ENCODE results near the gene UBE2I.
"Not testable (repeated sequence)": the region's sequence is repeated elsewhere in the genome, so short reads cannot be mapped to it uniquely, and the experiment has no call there.

UBE2I gene

DNA sequence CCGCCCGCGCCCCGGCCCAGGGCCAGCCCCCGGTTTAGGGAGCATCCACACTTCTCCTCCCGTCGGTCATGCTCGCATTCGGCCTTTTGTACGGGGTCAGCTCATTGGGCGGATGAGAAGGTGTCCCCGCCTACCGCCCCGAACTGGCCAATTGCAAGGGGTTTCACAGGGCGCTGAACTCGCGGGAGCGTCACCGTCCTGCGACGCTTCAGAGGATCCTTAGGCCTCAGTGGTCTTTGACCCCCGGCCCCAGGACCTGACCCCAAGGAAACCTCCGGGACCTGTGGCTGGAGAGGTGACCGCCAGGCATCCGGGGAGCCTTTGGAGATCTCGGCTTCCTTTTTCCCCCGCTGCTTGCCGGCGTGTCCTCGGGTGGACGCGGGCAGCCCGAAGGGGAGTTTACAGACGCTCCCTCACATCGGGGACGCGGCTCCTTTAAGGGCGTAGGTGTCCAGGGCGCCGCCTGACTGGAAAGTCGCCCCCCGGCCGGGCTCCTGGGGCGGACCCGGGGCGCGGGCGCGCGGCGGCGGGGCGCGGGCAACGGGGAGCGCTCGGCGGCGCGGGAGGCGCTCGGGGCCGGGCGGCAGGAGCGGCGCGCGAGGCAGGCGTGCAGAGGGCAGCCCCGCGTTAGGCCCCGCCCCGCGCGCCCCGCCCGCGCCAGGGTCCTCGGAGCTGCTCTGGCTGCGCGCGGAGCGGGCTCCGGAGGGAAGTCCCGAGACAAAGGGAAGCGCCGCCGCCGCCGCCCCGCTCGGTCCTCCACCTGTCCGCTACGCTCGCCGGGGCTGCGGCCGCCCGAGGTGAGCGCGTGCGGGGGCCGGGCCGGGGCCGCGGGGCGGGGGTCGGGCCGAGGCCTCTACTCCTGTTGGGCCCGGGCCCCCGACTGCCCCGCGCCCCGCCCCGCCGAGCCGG, at the start of gene UBE2I:
TSS of gene UBE2I (plus strand) at position 660 of the 909 bp plus-strand sequence. CDS start 4,395 bp downstream, outside the sequence.
- DNase-seq (ENCODE audit: extremely low spot score, insufficient read length, low read depth) = peak; percentile 79
- peak; percentile 98 for FAIRE-seq

DNA sequence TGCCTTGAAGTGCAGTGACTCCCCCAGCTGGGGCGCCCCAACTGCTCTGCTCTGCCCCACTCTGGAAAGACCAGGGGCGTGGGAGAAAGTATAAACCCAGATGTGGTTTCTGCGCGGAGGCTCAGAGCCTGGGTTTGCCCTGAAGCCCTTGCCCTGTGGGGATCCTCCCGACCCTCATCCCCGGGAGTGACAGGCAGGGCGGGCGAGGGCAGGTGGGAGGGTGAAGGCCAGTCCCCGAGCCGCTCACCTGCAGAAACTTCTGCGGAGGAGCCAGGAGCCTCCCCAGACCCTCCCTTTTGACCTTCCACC, 49.7 kb upstream of the UBE2I start:
- DNase-seq (ENCODE audit: extremely low spot score, insufficient read length, low read depth) = no peak
- FAIRE-seq = no peak

DNA sequence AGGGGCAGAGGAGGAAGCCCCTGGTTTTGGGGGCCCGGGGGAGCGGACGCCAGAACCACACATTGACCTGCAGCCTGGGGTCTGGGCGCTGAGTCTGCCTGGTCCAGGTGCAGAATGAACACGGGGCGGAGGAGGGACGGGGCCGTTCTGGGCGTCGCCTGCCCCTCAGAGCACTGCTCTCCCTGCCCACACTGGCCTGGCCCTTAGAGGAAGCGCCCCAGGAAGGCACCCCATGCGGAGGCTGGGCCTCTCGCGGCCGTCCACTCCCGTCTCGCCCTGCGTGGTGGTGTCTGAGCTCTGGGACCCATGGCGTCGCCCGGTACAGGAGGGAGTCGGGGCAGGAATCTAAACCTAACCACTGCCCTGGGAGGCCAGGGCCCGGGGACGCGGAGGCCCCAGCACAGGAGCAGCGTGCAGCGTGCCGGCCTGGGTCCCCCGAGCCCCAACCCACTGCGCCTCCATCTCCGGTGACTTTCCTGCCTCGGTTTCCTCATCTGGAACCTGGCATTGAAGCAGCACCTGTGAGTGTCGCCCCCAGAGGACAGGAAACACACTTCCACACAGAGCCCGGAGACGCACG, 49.2 kb upstream of the UBE2I start:
- FAIRE-seq (no peak), DNase-seq (ENCODE audit: extremely low spot score, insufficient read length, low read depth) (no peak)

DNA sequence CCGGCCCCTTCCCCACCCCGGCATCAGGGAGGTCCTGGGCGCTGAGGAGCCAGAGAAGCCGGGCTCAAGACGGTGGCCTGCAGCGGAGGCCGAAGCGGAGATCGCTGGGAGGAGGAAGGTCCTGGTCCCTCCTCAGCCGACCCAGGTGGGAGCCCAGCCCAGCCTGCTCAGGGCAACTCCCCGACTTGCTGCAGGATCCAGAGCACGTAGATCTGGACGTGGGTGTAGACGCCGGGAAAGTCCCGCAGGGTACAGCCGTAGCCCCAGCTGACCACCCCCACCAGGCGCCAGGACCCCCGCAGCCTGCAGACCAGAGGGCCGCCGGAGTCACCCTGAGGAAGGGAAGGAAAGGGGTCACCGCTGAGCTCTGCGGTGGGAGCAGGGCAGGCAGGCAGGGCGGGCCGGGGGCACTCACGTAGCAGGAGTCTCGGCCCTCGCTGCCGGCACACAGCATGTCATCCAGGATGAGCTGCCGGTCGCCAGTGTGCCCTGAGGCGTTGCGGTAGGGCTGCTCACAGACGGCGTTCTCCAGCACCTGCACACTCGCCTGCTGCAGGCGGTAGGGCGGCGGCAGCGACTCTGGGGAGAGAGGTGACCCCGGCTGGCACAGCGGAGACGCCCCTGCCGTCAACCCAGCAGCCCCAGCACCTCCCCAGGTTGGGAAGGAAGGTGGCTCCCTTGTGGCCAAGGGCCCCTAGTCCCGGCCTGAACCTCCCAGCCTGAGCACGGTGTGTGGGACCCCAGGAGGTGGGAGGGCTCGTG, 48.1 kb upstream of the UBE2I start:
- DNase-seq (ENCODE audit: extremely low spot score, insufficient read length, low read depth) (no peak), FAIRE-seq (no peak)

DNA sequence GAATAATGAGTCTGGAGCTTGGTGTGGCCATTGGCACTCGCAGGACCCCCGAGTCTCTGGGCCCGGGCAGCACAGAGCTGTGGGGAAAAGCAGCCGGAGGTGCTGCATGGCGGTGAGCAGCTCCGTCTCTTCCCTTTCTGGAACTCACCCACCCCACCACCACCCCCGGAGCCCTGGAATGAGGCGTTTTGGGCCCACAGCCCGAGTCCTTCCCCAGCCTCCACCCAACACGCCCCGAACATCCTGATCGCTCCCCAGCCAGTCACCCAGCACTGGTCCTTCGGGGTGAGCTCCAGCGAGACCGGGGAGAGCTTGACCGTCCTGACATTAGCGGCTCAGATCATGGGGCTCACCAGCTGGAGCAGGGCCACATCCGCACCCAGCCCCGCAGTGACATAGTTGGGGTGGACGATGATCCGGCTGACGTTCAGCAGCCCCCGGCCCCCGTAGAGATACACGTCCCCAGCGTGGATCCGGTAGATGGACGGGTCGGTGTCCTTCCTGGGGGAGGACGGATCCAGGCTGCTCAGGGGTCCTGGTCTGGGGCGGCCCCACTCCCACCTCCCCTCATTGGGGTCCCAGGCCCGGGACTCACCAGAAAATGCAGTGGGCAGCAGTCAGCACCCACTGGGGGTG, 47.1 kb upstream of the UBE2I start:
- DNase-seq (ENCODE audit: extremely low spot score, insufficient read length, low read depth) (no peak), FAIRE-seq (no peak)

DNA sequence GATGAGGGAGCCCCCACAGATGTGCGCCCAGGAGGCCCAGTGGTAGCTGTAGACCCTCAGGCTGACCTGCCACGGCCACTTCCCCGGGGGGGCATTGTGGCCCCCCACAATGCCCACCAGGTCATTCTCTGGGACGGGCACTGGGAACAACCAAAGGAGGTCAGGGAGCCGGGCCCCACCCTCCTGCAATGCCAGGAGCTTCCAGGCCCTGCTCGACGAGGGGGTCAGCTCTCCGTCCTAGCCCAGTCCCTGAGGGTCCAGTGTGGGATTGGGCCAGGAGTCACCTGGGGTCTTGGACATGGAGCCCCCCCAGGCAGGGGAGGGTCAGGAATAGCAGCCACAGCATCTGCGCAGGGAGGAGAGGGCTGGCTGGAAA, 46.6 kb upstream of the UBE2I start:
- FAIRE-seq (no peak), DNase-seq (ENCODE audit: extremely low spot score, insufficient read length, low read depth) (no peak)

DNA sequence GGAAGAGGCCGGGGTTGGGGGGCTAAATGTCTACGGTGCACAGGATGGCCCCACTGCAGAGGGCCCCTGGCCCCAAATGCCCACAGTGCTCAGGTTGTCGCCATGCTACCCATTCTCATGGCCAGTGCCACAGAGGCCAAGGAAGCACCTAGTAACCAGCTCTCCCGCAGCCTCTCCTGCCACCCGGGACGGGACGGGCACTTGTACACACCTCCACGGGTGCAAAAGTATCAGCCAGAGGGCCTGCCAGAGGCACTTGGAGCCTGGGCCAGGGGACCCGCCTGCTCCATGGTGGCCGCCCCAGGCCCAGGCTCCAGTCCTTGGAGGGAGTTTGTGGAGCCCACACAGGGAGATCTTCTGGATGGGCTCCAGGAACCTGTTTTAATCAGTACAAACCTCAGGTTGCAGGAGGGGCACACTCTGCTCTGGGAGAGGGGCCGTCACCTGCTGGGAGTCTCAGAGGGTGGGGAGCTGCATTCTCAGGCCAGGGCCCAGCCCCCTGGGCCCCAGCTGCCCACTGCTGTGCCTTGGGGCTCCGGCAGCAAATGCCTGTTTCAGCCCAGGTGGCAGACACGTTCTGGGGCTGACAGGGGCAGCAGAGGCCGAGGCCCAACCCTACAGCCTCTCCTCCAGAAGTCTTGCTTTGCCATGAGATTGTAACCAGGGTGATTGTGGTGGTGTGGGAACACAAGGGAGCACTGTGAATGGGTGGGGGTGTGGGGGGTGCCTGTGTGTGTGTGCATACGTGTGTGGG, 45.7 kb upstream of the UBE2I start:
- DNase-seq (ENCODE audit: extremely low spot score, insufficient read length, low read depth) (no peak), FAIRE-seq (no peak)

DNA sequence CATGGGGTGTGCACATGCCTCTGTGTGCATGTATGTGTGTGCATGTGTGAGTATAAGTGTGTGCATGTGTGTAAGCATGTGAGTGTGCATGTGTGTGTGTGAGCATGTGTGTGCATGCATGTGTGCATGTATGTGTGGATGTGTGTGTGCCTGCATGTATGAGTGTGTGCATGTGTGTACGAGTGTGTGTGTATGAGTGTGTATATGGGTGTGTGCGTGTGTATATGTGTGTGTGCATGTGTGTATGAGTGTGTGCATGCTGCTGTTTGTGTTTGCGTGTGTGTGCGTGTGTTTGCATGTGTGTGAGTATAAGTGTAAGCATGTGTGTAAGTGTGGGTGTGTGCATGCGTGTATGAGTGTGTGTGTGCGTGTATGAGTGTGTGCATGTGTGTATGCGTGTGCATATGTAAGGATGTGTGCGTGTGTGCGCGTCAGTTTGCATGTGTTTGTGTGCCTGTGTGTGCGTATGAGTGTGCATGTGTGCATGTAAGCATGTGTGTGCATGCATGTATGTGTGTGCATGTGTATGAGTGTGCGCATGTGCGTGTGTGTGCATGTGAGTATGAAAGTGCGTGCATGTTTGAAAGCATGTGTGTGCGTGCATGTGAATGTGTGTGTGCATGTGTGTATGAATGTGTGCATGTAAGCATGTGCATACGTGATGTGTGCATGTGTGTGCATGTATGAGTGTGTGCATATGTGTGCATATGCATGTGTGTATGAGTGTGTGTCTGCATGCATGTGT, 44.9 kb upstream of the UBE2I start:
- FAIRE-seq = no peak
- DNase-seq (ENCODE audit: extremely low spot score, insufficient read length, low read depth) = no peak

DNA sequence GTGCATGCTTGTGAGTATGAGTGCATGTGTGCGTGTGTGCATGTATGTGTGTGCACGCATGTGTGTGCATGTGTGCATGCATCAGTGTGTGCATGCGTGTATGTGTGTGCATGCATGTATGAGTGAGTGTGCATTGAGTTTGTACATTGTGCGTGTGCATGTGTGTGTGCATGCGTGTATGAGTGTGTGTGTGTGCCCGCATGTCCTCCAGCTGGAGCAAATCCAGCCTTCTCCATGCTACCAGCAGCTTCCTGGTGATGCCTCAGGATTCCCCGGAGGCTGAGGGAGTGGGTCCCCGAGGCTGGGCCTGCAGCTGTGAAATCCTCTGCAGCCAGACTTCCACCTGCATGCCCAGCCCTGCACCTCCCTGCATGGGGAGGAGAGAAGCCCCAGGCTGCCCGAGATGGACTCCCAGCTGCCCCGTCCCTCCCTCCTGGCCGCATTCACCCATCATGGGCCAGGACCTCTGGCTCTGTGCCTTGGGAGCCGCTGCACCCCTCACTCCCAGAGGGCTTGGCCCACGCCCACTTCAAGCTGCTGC, 44.3 kb upstream of the UBE2I start:
- FAIRE-seq (no peak), DNase-seq (ENCODE audit: extremely low spot score, insufficient read length, low read depth) (no peak)

DNA sequence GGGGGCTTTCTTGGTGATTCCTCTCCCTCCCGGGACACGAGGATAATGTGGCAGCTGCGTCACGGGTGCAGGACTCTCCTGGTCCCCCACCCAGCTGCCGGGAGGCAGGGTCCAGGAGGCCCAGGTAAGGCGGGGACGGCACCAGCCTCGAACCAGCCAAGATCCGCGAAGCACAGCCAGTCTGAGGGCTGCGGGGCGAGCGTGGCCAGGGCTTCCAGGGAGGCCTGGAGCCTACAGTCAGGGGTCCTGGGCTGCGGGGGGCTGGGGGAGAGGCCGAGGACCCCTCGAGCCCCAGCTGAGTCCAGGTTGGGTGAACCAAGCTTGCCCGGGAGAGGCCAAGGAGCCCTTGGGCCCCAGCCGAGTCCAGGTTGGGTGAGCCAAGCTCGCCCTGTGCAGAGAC, 43.6 kb upstream of the UBE2I start:
- DNase-seq (ENCODE audit: extremely low spot score, insufficient read length, low read depth) = no peak
- FAIRE-seq = no peak

DNA sequence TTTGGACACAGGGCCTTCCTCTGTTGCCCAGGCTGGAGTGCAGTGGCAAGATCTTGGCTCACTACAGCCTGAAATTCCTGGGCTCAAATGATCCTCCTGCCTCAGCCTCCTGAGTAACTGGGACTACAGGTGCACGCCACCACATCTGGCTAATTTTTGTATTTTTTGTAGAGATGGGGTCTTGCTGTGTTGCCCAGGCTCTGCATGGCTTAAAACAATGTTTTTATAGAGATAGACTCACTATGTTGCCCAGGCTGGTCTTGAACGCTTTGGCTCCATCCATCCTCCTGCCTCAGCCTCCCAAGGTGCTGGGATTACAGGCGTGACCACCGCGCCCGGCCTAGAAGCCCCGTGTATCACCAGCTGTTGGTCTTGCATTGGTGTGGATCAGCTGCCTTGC, 40.0 kb upstream of the UBE2I start:
- DNase-seq (ENCODE audit: extremely low spot score, insufficient read length, low read depth); FAIRE-seq: not testable (repeated sequence)

DNA sequence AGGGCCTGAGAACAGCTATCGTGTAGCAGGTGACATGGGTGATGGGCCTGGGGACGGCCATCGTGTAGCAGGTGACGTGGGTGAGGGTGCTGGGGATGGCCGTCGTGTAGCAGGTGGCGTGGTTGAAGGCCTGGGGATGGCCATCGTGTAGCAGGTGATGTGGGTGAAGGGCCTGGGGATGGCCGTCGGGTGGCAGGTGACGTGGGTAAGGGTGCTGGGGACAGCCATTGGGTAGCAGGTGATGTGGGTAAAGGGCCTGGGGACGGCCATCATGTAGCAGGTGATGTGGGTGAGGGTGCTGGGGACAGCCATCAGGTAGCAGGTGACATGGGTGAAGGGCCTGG, 38.1 kb upstream of the UBE2I start:
- DNase-seq (ENCODE audit: extremely low spot score, insufficient read length, low read depth) (no peak), FAIRE-seq (no peak)

DNA sequence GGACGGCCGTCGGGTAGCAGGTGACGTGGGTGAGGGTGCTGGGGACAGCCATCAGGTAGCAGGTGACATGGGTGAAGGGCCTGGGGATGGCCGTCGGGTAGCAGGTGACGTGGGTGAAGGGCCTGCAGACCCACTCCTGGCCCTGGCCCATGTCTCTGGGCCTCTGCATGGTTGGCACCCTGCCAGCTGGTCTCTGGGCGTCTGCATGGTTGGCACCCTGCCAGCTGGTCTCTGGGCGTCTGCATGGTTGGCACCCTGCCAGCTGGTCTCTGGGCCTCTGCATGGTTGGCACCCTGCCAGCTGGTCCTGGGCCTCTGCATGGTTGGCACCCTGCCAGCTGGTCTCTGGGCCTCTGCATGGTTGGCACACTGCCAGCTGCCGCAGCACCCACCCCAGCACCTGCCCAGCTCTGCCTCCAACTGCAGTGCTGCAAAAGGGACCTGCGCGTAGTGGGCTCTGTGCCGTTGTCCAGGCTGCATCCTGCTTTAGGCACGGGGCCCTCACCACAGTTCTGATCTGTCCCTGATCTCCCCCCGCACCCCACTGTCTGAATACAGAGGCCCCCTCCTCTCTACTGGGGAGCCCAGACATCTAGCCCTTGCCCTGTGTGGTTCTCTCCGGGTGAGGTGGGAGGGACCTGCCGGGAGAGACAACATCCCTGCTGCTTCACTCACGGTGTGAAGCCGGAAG, 37.6 kb upstream of the UBE2I start:
- not testable (repeated sequence) for DNase-seq (ENCODE audit: extremely low spot score, insufficient read length, low read depth); FAIRE-seq

DNA sequence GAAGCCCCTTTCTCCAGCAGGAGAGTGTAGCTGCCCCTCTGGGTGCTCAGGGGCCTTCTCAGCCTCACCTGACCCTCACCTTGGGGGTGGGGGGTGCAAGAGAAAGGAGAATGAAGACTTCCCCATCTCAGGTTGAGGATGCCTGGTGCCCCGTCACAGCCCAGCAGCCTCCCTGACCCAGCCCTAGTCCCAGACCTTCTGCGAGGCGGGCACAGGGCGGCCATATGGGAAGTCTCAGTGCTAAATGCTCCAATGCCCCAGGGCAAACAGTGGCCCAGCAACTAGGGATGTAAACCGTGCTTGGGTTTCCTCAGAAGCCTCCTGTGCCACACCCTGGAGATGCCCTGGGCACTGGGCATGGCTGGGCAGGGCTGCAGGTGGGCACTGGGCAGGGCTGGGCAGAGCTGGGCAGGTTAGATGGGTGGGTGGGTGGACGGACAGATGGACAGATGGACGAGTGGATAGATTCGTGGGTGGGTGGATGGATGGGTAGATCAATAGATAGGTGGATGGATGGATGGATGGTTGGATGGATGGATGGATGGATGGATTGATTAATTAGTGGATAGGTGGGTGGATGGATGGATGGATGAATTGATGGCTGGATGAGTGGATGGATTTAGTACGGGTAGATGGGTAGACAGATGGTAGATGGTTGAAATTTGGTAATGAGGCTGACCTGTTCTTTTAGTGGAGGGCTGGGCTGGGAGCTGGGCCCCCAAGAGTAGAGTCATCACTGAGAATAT, 36.8 kb upstream of the UBE2I start:
- DNase-seq (ENCODE audit: extremely low spot score, insufficient read length, low read depth) (no peak), FAIRE-seq (no peak)

DNA sequence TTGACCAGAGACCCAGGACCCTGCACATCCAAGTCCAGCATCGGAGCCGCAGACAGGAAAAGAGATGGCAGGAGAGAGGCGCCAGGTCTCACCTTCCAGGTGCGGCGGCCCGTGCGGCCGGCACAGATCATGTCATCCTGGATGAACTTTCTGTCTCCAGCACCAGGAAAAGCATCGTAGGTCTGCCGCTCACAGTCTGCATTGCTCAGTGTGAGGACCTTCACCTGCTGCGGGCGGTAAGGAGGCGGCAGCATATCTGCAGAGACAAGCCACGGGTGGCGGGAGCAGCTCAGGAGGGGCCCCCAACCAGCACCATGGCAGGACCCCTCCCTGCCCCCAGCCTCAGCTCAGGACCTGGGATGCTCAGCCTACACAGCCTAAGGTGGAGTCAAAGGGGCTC, 35.6 kb upstream of the UBE2I start:
- DNase-seq (ENCODE audit: extremely low spot score, insufficient read length, low read depth) (no peak), FAIRE-seq (no peak)

DNA sequence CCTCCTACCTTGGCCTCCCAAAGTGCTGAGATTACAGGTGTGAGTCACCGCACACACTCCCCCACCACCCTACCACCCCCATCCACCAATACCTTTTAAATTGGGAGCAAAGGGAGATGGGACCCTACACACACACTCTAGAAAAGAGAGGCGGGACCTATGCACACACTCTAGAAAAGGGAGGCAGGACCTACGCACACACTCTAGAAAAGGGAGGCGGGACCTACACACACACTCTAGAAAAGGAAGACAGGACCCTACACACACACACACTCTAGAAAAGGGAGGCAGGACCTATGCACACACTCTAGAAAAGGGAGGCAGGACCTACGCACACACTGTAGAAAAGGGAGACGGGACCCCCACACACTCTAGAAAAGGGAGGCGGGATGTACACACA, 34.7 kb upstream of the UBE2I start:
- FAIRE-seq (no peak), DNase-seq (ENCODE audit: extremely low spot score, insufficient read length, low read depth) (no peak)

DNA sequence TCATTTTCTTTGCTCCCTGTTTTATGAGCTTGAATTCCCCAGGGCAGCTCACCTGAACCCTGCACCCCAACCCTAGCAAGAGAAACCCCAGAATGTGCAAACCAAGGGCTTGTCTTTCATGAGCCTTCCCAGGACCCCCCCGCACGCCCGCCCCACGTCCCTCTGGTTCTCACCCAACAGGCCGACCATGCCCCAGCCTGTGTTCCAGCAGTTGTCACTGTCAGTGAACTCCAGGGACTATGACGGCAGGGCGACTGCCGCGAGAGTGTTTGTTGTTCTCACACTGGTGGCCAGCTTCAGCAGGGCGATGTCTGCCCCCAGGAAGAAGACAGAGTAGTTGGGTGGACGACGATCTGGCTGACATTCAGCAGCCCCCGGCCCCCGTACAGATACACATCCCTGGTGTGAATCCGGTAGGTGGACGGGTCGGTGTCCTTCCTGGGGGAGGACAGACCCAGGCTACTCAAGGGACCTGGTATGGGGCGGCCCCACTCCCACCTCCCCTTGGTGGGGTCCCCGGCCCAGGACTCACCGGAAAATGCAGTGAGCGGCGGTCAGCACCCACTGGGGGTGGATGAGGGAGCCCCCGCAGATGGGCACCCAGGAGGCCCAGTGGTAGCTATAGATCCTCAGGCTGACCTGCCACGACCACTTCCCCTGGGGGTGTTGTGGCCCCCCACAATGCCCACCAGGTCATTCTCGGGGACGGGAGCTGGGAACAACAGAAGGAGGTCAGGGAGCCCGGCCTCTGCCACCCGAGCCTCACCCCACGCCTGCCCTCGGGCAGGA, 33.5 kb upstream of the UBE2I start:
- FAIRE-seq (no peak), DNase-seq (ENCODE audit: extremely low spot score, insufficient read length, low read depth) (no peak)
